Caco-2 (cell line): ENCODE results near the gene RFC3. TPM values are rescaled to one million over a fixed set of nuclear protein-coding genes. Genes with fewer than 3 reads are reported as not detected.

Experiments
- BruUV-seq: library from RNA; stranded (reverse); fragments of 400-500 nt; replicated peaks from 2 replicates; lab custom pipeline; 2021; lab: Mats Ljungman, UMichigan
- CTCF ChIA-PET: fragments of 300-600 bp; sonication (Branson Sonifier 250); formaldehyde crosslinking; loops from one replicate; lab custom pipeline; 2022; ENCODE audit warnings: antibody characterized with exemption; lab: Charles Lee
- POLR2A ChIA-PET: fragments of 300-600 bp; sonication (Branson Sonifier 250); formaldehyde crosslinking; loops from one replicate; lab custom pipeline; 2022; ENCODE audit warnings: antibody characterized with exemption; lab: Charles Lee
- DNase-seq, 2 experiments: peaks; one replicate each; pipeline versions ENCODE4 v3.0.0 to v3.0.0-alpha.2; 2020 to 2022
- H3K27me3 ChIP-seq: replicated peaks from 2 replicates; pipeline ENCODE4 v1.6.0; 2011; ENCODE audit warnings: low read length; ENCODE audit not compliant: control insufficient read depth, insufficient read depth
- H3K36me3 ChIP-seq: 2 replicates; pipeline ENCODE4 v1.5.1; 2011; ENCODE audit warnings: low read length; ENCODE audit not compliant: control insufficient read depth, insufficient read depth
- H3K4me1 ChIP-seq: fragments of 250-450 bp; sonication (Bioruptor Pico); 2 replicates; pipeline ENCODE4 v1.5.1; 2020; ENCODE audit warnings: mild to moderate bottlenecking
- H3K4me3 ChIP-seq: 2 replicates; pipeline ENCODE4 v1.5.1; 2011; ENCODE audit warnings: low read depth, mild to moderate bottlenecking, control low read depth, low read length
- H3K9me3 ChIP-seq: fragments of 250-450 bp; sonication (Bioruptor Pico); 2 replicates; pipeline ENCODE4 v1.5.1; 2020; ENCODE audit warnings: mild to moderate bottlenecking, moderate library complexity
- H3K27ac Mint-ChIP-seq: one replicate; pipeline ENCODE4 v1.8.0; 2022; ENCODE audit warnings: mixed read lengths; ENCODE audit not compliant: unreplicated experiment
- H3K27me3 Mint-ChIP-seq: one replicate; pipeline ENCODE4 v1.8.0; 2022; ENCODE audit warnings: mixed read lengths; ENCODE audit not compliant: insufficient read depth, unreplicated experiment
- H3K36me3 Mint-ChIP-seq: one replicate; pipeline ENCODE4 v1.8.0; 2022; ENCODE audit warnings: mild to moderate bottlenecking, mixed read lengths; ENCODE audit not compliant: insufficient read depth, unreplicated experiment
- H3K4me1 Mint-ChIP-seq: one replicate; pipeline ENCODE4 v1.8.0; 2022; ENCODE audit warnings: low read depth, mixed read lengths; ENCODE audit not compliant: unreplicated experiment
- H3K4me3 Mint-ChIP-seq: one replicate; pipeline ENCODE4 v1.8.0; 2022; ENCODE audit warnings: mild to moderate bottlenecking, moderate library complexity, mixed read lengths; ENCODE audit not compliant: unreplicated experiment
- H3K9me3 Mint-ChIP-seq: one replicate; pipeline ENCODE4 v1.8.0; 2022; ENCODE audit warnings: mixed read lengths; ENCODE audit not compliant: unreplicated experiment
- intact Hi-C: fragments of 100-400 bp; cut with micrococcal nuclease; formaldehyde crosslinking; loops from one replicate; pipeline ENCODE4 v1.10.0; 2022; ENCODE audit not compliant: unreplicated experiment
- total RNA-seq: library from RNA; stranded (reverse); gene quantifications from 2 replicates; pipeline ENCODE4 v1.2.3, GENCODE V29; 2022
- TF ChIP-seq, protein P1 (sequence below), 2 experiments: fragments of 200-600 bp in 1 of 2; IDR thresholded peaks; 1 replicate in 1 of 2; 2 replicates in 1 of 2; pipeline versions ENCODE4 v1.5.1 to v1.8.0; 2011 to 2022; ENCODE audit warnings: antibody characterized with exemption in 1 of 2, control low read depth in 1 of 2, inconsistent platforms in 1 of 2, low read depth in 1 of 2, low read length in 1 of 2, mild to moderate bottlenecking in 1 of 2, moderate library complexity in 1 of 2; ENCODE audit not compliant: insufficient read depth in 1 of 2, severe bottlenecking in 1 of 2, unreplicated experiment in 1 of 2

Gene RFC3
- total RNA-seq, 1 experiment from 2014 or later = 50.2 TPM

DNA sequence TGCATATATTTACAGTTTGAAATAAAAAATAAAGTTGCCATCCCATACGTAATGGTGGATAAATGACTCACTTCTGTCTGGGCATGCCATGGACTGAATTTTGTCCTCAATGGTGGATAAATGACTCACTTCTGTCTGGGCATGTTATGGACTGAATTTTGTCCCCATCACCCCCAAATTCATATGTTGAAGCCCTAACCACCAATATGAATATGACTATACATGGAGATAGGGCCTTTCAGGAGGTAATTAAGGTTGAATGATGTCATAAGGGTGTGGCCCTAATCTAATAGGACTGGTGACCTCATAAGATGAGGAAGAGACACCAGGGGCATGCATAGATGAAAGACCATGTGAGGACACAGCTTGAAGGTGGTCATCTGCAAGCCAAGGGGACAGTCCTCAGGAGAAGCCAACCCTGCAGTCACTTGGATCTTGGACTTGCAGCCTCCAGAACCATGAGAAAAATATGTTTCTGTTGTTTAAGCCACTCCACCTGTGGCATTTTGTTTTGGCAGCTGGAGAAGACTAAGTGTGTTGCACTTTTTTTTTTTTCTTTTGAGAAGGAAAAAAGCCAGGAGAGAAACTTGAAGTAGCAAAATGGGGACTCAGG lies 41.8 kb downstream of the RFC3 start:
- TF ChIP-seq, protein P1, sequence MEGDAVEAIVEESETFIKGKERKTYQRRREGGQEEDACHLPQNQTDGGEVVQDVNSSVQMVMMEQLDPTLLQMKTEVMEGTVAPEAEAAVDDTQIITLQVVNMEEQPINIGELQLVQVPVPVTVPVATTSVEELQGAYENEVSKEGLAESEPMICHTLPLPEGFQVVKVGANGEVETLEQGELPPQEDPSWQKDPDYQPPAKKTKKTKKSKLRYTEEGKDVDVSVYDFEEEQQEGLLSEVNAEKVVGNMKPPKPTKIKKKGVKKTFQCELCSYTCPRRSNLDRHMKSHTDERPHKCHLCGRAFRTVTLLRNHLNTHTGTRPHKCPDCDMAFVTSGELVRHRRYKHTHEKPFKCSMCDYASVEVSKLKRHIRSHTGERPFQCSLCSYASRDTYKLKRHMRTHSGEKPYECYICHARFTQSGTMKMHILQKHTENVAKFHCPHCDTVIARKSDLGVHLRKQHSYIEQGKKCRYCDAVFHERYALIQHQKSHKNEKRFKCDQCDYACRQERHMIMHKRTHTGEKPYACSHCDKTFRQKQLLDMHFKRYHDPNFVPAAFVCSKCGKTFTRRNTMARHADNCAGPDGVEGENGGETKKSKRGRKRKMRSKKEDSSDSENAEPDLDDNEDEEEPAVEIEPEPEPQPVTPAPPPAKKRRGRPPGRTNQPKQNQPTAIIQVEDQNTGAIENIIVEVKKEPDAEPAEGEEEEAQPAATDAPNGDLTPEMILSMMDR (IDR thresholded peaks at IDR 0.05; ENCODE audit: insufficient read depth in 1 of 2, low read depth in 1 of 2, low read length in 1 of 2, severe bottlenecking in 1 of 2, unreplicated experiment in 1 of 2) = no peak
- no TSS peak for BruUV-seq
- ChIA-PET POLR2A (no interaction called here), CTCF (no interaction called here)
- Histone ChIP-seq H3K4me3 (no peak overlapping the region), H3K27me3 (no peaks in the 10 kb centered on the region), H3K4me1 (no peaks in the 10 kb centered on the region), H3K9me3 (no peaks in the 10 kb centered on the region), H3K36me3 (no peaks in the 10 kb centered on the region)
- H3K4me1 Mint-ChIP-seq = no peaks in the 10 kb centered on the region
- H3K4me3 Mint-ChIP-seq = no peak overlapping the region
- intact Hi-C loops = no loop called here
- no peaks in the 10 kb centered on the region for H3K9me3 Mint-ChIP-seq
- no peak for DNase-seq
- H3K36me3 Mint-ChIP-seq = peaks cover 6% of the 10 kb centered on the region
- H3K27me3 Mint-ChIP-seq = no peaks in the 10 kb centered on the region
- no peak overlapping the region for H3K27ac Mint-ChIP-seq

DNA sequence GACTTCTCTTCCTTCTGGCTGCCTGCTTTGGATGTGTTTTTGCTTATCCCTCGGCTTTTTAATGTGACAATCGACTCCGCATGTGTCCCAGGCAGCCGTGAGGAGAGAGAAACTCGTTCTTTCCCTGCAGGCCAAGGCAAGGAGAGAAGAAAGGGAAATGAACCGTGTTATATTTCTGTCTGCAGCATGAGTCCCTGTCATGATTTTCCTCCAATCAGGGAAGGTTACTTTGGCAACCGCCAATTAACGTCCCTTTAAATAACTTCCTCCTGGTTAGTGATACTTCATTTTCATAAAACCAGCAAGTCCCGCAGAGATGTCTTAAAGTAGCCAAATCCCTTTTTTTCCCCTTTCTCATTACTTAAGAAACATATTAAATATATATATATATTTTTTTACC lies 42.6 kb downstream of the RFC3 start:
- no peaks in the 10 kb centered on the region for H3K27me3 ChIP-seq
- no TSS peak for BruUV-seq
- TF ChIP-seq, protein P1 (IDR thresholded peaks at IDR 0.05; ENCODE audit: insufficient read depth in 1 of 2, low read depth in 1 of 2, low read length in 1 of 2, severe bottlenecking in 1 of 2, unreplicated experiment in 1 of 2) = no peak
- no peak overlapping the region for H3K4me3 ChIP-seq
- no peaks in the 10 kb centered on the region for H3K27me3 Mint-ChIP-seq
- H3K9me3 ChIP-seq = no peaks in the 10 kb centered on the region
- POLR2A ChIA-PET = no interaction called here
- no peaks in the 10 kb centered on the region for H3K9me3 Mint-ChIP-seq
- H3K36me3 ChIP-seq = no peaks in the 10 kb centered on the region
- DNase-seq = no peak
- intact Hi-C loops = no loop called here
- H3K27ac Mint-ChIP-seq = no peak overlapping the region
- peaks cover 6% of the 10 kb centered on the region for H3K36me3 Mint-ChIP-seq
- no peaks in the 10 kb centered on the region for H3K4me1 Mint-ChIP-seq
- CTCF ChIA-PET = no interaction called here
- no peak overlapping the region for H3K4me3 Mint-ChIP-seq
- H3K4me1 ChIP-seq = no peaks in the 10 kb centered on the region

DNA sequence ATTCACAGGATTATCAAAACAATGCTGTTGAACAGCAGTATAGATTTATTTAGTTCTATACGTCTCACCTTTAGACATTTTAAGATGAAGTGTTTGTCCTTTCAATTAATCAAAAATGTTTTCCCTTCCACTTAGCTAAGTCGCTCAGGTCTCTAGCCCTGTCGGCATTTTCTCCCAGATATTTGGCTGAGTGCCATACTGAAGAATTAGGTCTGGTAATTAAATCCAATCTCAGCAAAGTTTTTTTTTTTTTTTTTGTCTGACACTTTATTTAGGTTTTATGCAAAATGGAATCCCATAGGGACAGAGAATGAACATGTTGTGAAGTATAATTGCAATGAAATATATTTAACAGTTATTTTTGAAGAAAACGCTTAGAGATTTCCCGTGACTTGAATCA lies 44.1 kb downstream of the RFC3 start:
- ChIA-PET POLR2A (no interaction called here), CTCF (no interaction called here)
- Mint-ChIP-seq H3K27ac (no peak overlapping the region), H3K4me3 (no peak overlapping the region), H3K4me1 (no peaks in the 10 kb centered on the region), H3K9me3 (no peaks in the 10 kb centered on the region), H3K27me3 (no peaks in the 10 kb centered on the region), H3K36me3 (no peaks in the 10 kb centered on the region)
- no TSS peak for BruUV-seq
- TF ChIP-seq, protein P1 (IDR thresholded peaks at IDR 0.05; ENCODE audit: insufficient read depth in 1 of 2, low read depth in 1 of 2, low read length in 1 of 2, severe bottlenecking in 1 of 2, unreplicated experiment in 1 of 2) = no peak
- Histone ChIP-seq H3K4me1 (no peaks in the 10 kb centered on the region), H3K4me3 (no peak overlapping the region), H3K9me3 (no peaks in the 10 kb centered on the region), H3K36me3 (no peaks in the 10 kb centered on the region), H3K27me3 (no peaks in the 10 kb centered on the region)
- intact Hi-C loops = no loop called here
- no peak for DNase-seq
